ENCODE data around the gene SELENOH.

DNA sequence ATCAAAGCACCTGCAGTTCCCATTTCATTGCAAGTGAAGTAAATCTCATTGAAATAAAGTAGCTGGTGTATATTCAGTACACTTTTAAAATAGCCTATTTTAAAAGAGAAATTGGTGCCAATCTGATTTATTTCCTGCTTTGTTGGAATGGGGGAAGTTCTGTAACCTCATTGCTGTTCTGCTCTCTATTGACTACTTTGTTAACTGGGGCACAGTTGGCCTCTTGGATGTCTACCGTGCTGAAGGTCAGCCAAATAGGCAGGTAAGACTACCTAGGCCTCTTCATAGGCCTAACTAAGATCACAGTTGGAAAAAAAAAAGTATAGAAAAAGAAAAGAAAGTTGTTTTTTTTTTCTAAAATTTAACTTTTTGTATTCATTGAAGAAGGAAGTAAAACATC is 29.5 kb downstream of the SELENOH start:
- TF ChIP-seq ZNF623 (tag by site-specific recombination; IDR thresholded peaks at IDR 0.05): no peak
- TF ChIP-seq, protein P1, sequence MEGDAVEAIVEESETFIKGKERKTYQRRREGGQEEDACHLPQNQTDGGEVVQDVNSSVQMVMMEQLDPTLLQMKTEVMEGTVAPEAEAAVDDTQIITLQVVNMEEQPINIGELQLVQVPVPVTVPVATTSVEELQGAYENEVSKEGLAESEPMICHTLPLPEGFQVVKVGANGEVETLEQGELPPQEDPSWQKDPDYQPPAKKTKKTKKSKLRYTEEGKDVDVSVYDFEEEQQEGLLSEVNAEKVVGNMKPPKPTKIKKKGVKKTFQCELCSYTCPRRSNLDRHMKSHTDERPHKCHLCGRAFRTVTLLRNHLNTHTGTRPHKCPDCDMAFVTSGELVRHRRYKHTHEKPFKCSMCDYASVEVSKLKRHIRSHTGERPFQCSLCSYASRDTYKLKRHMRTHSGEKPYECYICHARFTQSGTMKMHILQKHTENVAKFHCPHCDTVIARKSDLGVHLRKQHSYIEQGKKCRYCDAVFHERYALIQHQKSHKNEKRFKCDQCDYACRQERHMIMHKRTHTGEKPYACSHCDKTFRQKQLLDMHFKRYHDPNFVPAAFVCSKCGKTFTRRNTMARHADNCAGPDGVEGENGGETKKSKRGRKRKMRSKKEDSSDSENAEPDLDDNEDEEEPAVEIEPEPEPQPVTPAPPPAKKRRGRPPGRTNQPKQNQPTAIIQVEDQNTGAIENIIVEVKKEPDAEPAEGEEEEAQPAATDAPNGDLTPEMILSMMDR (tag by site-specific recombination; IDR thresholded peaks at IDR 0.05): no peak
- TF ChIP-seq ZNF223 (tag by site-specific recombination; IDR thresholded peaks at IDR 0.05): no peak
- no peak for TF ChIP-seq KLF10 (tag by site-specific recombination; IDR thresholded peaks at IDR 0.05)
- TF ChIP-seq YY1 (tag by site-specific recombination; IDR thresholded peaks at IDR 0.05): no peak
- TF ChIP-seq, protein P2, sequence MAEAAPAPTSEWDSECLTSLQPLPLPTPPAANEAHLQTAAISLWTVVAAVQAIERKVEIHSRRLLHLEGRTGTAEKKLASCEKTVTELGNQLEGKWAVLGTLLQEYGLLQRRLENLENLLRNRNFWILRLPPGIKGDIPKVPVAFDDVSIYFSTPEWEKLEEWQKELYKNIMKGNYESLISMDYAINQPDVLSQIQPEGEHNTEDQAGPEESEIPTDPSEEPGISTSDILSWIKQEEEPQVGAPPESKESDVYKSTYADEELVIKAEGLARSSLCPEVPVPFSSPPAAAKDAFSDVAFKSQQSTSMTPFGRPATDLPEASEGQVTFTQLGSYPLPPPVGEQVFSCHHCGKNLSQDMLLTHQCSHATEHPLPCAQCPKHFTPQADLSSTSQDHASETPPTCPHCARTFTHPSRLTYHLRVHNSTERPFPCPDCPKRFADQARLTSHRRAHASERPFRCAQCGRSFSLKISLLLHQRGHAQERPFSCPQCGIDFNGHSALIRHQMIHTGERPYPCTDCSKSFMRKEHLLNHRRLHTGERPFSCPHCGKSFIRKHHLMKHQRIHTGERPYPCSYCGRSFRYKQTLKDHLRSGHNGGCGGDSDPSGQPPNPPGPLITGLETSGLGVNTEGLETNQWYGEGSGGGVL (tag by site-specific recombination; IDR thresholded peaks at IDR 0.05): no peak
- no peak for TF ChIP-seq ZBTB8A (tag by site-specific recombination; IDR thresholded peaks at IDR 0.05)
- TF ChIP-seq, protein P3, sequence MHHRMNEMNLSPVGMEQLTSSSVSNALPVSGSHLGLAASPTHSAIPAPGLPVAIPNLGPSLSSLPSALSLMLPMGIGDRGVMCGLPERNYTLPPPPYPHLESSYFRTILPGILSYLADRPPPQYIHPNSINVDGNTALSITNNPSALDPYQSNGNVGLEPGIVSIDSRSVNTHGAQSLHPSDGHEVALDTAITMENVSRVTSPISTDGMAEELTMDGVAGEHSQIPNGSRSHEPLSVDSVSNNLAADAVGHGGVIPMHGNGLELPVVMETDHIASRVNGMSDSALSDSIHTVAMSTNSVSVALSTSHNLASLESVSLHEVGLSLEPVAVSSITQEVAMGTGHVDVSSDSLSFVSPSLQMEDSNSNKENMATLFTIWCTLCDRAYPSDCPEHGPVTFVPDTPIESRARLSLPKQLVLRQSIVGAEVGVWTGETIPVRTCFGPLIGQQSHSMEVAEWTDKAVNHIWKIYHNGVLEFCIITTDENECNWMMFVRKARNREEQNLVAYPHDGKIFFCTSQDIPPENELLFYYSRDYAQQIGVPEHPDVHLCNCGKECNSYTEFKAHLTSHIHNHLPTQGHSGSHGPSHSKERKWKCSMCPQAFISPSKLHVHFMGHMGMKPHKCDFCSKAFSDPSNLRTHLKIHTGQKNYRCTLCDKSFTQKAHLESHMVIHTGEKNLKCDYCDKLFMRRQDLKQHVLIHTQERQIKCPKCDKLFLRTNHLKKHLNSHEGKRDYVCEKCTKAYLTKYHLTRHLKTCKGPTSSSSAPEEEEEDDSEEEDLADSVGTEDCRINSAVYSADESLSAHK (tag by site-specific recombination; IDR thresholded peaks at IDR 0.05): no peak
- TF ChIP-seq ZBTB7A (tag by site-specific recombination; IDR thresholded peaks at IDR 0.05; ENCODE audit: low read depth): no peak
- no peak for TF ChIP-seq TCF7L2 (IDR thresholded peaks at IDR 0.05; ENCODE audit: borderline replicate concordance, low read depth, low read length)
- TF ChIP-seq ZNF629 (tag by site-specific recombination; IDR thresholded peaks at IDR 0.05): no peak
- TF ChIP-seq ZNF48 (tag by site-specific recombination; IDR thresholded peaks at IDR 0.05): no peak

All from HEK293 (cell line).